ENCODE measurements around the gene PRF1. TPM values are rescaled to one million over a fixed set of nuclear protein-coding genes. Genes with fewer than 3 reads are reported as not detected.
A peak's percentile ranks its signal among the peaks of the same experiment; 100 is the strongest.

PRF1 gene
- total RNA-seq, 2 donors from 2014 or later = not detected

DNA sequence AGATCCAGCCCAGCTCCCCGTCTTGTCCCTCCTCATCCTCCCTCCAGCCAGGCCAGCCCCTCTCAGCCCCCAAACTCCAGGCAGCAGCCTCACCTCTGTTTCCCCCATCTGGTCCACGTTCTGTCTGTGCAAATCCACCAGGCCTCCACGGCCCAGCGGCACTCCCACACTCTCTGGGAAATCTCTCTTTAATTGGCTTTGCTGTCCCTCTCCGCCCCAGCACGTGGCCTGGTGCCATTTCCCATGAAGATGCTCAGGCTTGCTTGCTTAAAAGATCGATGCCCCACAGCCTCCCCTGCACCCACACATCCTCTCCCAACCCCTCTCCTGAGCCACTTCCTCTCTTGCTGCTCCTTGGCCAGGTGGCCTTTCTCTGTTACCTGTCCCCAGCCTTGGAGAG is 39.3 kb downstream of the PRF1 start:
- no peaks in the 10 kb centered on the region for H3K36me3 ChIP-seq (ENCODE audit: control insufficient read depth, insufficient read depth, low read length)
- no peak overlapping the region for H3K4me3 ChIP-seq (ENCODE audit: low read length)
- H3K27me3 ChIP-seq (ENCODE audit: control insufficient read depth, insufficient read depth, low read length, poor library complexity, severe bottlenecking) = no peaks in the 10 kb centered on the region
- Mint-ChIP-seq H3K4me3 (no peak overlapping the region), H3K4me1 (peaks cover 14% of the 10 kb centered on the region), H3K9me3 (no peaks in the 10 kb centered on the region), H3K36me3 (ENCODE audit: low read depth) (peaks cover 3% of the 10 kb centered on the region), H3K27me3 (ENCODE audit: insufficient read depth) (no peaks in the 10 kb centered on the region), H3K27ac (no peak overlapping the region)
- TF ChIP-seq CTCF (conservative IDR thresholded peaks at IDR 0.05) = no peak
- no peaks in the 10 kb centered on the region for H3K4me1 ChIP-seq (ENCODE audit: control insufficient read depth, insufficient read depth, low read length)
- H3K9ac ChIP-seq (ENCODE audit: extremely low read depth, low read length, poor library complexity, severe bottlenecking) = no peak overlapping the region
- DNase-seq = peak; percentile 32
- 89 to 93% methylated on average over 6 to 7 of the region's 7 CpGs for WGBS, 2 experiments (ENCODE audit: insufficient coverage in 1 of 2, insufficient read length in 1 of 2)
- no peak overlapping the region for H3K27ac ChIP-seq (ENCODE audit: low read depth, low read length)
- no peaks in the 10 kb centered on the region for H3K9me3 ChIP-seq (ENCODE audit: control insufficient read depth, low read length)

DNA sequence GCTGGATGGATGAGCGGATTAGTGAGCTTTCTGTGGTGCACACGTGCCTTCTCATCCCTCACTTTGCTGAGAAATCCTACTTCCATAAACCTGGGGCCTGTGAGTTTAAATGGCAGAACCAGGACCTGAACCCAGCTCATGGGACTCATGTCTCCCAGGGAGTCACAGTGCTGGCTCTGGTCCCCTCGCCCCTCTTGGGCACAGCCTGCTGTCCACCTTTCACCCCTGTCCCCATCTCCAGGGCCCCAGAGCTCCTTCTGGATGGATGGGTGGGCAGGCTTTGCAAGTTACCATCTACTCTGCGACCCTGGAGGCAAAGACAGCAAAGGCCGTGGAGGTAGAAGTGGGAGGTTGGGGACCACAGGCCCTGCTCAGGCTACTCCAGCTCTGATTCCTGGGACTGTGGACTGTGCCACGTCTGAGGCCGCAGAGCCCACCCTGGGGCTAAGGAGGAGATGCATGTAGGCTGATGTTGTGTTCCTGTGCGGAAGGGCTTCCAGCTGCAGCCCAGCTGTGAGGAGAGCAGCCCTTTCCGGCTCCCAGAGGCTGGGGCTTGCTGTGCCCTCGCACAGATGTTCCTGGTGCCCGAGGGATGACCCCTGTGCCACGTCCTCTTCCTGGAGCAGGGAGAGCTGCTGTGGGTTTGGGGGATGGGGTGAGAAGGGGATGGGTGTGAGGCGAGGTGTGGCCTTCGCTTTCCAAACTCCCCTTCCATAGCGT is 40.3 kb downstream of the PRF1 start:
- Mint-ChIP-seq H3K4me1 (peaks cover 14% of the 10 kb centered on the region), H3K27me3 (ENCODE audit: insufficient read depth) (no peaks in the 10 kb centered on the region), H3K9me3 (no peaks in the 10 kb centered on the region), H3K36me3 (ENCODE audit: low read depth) (peaks cover 3% of the 10 kb centered on the region), H3K27ac (peak overlapping the region; percentile 52), H3K4me3 (no peak overlapping the region)
- WGBS, 2 experiments (ENCODE audit: insufficient coverage in 1 of 2, insufficient read length in 1 of 2) = 88 to 98% methylated on average over 6 to 12 of the region's 15 CpGs
- peak; percentile 40 for DNase-seq
- Histone ChIP-seq H3K4me3 (ENCODE audit: low read length) (no peak overlapping the region), H3K9me3 (ENCODE audit: control insufficient read depth, low read length) (no peaks in the 10 kb centered on the region), H3K27me3 (ENCODE audit: control insufficient read depth, insufficient read depth, low read length, poor library complexity, severe bottlenecking) (no peaks in the 10 kb centered on the region), H3K36me3 (ENCODE audit: control insufficient read depth, insufficient read depth, low read length) (no peaks in the 10 kb centered on the region), H3K9ac (ENCODE audit: extremely low read depth, low read length, poor library complexity, severe bottlenecking) (no peak overlapping the region), H3K27ac (ENCODE audit: low read depth, low read length) (no peak overlapping the region), H3K4me1 (ENCODE audit: control insufficient read depth, insufficient read depth, low read length) (no peaks in the 10 kb centered on the region)
- no peak for TF ChIP-seq CTCF (conservative IDR thresholded peaks at IDR 0.05)

- 83 to 86% methylated on average over 2 to 6 of the region's 6 CpGs for WGBS, 2 experiments (ENCODE audit: insufficient coverage in 1 of 2, insufficient read length in 1 of 2)
- H3K36me3 ChIP-seq (ENCODE audit: control insufficient read depth, insufficient read depth, low read length) = no peaks in the 10 kb centered on the region
- peak; percentile 41 for DNase-seq
- Mint-ChIP-seq H3K27ac (peak overlapping the region; percentile 52), H3K4me1 (peaks cover 14% of the 10 kb centered on the region), H3K27me3 (ENCODE audit: insufficient read depth) (no peaks in the 10 kb centered on the region), H3K36me3 (ENCODE audit: low read depth) (peaks cover 2% of the 10 kb centered on the region), H3K4me3 (no peak overlapping the region), H3K9me3 (no peaks in the 10 kb centered on the region)
- no peak overlapping the region for H3K4me3 ChIP-seq (ENCODE audit: low read length)
- no peak for TF ChIP-seq CTCF (conservative IDR thresholded peaks at IDR 0.05)
- no peak overlapping the region for H3K27ac ChIP-seq (ENCODE audit: low read depth, low read length)
- H3K9ac ChIP-seq (ENCODE audit: extremely low read depth, low read length, poor library complexity, severe bottlenecking) = no peak overlapping the region
- no peaks in the 10 kb centered on the region for H3K4me1 ChIP-seq (ENCODE audit: control insufficient read depth, insufficient read depth, low read length)
- H3K9me3 ChIP-seq (ENCODE audit: control insufficient read depth, low read length) = no peaks in the 10 kb centered on the region
- H3K27me3 ChIP-seq (ENCODE audit: control insufficient read depth, insufficient read depth, low read length, poor library complexity, severe bottlenecking) = no peaks in the 10 kb centered on the region
These were observed 41.0 kb downstream of the PRF1 start for GRCh38 chr10:70561558-70561957.
